IgD-negative memory B cell (primary cell): Measurements from ENCODE around the gene ESPN. TPM values are rescaled to one million over a fixed set of nuclear protein-coding genes. Genes with fewer than 3 reads are reported as not detected.
"Not testable (repeated sequence)": the region's sequence is repeated elsewhere in the genome, so short reads cannot be mapped to it uniquely, and the experiment has no call there.

Source experiments
- H3K27ac Mint-ChIP-seq, 3 donors: one replicate each; pipeline ENCODE4 v1.8.0; 2020 to 2022; ENCODE audit warnings: mild to moderate bottlenecking in 3 of 3, mixed read lengths in 3 of 3, moderate library complexity in 1 of 3
- H3K27me3 Mint-ChIP-seq: one replicate; pipeline ENCODE4 v1.8.0; 2021; ENCODE audit warnings: mixed read lengths
- H3K36me3 Mint-ChIP-seq: one replicate; pipeline ENCODE4 v1.8.0; 2020; ENCODE audit warnings: mild to moderate bottlenecking, mixed read lengths
- H3K4me1 Mint-ChIP-seq, 3 donors: one replicate each; pipeline ENCODE4 v1.8.0; 2020 to 2022; ENCODE audit warnings: mixed read lengths in 3 of 3, mild to moderate bottlenecking in 1 of 3
- H3K4me3 Mint-ChIP-seq, 4 donors: one replicate each; pipeline ENCODE4 v1.8.0; 2020 to 2022; ENCODE audit warnings: mild to moderate bottlenecking in 4 of 4, mixed read lengths in 4 of 4, moderate library complexity in 3 of 4
- H3K9me3 Mint-ChIP-seq, 3 donors: one replicate each; pipeline ENCODE4 v1.8.0; 2020 to 2021; ENCODE audit warnings: mixed read lengths in 3 of 3, mild to moderate bottlenecking in 1 of 3
- polyA plus RNA-seq: library from polyadenylated mRNA; unstranded; fragments of 300-500 nt; fragmentation: Illumina TruSeq; gene quantifications from one replicate; pipeline ENCODE4 v1.2.3, GENCODE V29; 2021

Gene ESPN
- polyA plus RNA-seq, 1 donor from 2014 or later: not detected

- H3K27me3 Mint-ChIP-seq: peaks cover 33% of the 10 kb centered on the region
- peak overlapping the region in 1 of 4 donors; percentile 63 for H3K4me3 Mint-ChIP-seq
- H3K4me1 Mint-ChIP-seq, H3K36me3 Mint-ChIP-seq, H3K9me3 Mint-ChIP-seq, H3K27ac Mint-ChIP-seq: not testable (repeated sequence)
Measured at GRCh38 chr1:6445929-6446328, 21.4 kb downstream of the ESPN start.

- H3K9me3 Mint-ChIP-seq: peaks cover 0 to 2% (median 0%) of the 10 kb centered on the region in 3 donors
- H3K4me1 Mint-ChIP-seq: peaks cover 3 to 5% (median 4%) of the 10 kb centered on the region in 3 donors
- no peaks in the 10 kb centered on the region for H3K36me3 Mint-ChIP-seq
- no peak overlapping the region for H3K27ac Mint-ChIP-seq
- peaks cover 27% of the 10 kb centered on the region for H3K27me3 Mint-ChIP-seq
- H3K4me3 Mint-ChIP-seq: peak overlapping the region in 2 of 4 donors; percentile 66 to 74
Measured at GRCh38 chr1:6446665-6447015, 22.1 kb downstream of the ESPN start.

DNA sequence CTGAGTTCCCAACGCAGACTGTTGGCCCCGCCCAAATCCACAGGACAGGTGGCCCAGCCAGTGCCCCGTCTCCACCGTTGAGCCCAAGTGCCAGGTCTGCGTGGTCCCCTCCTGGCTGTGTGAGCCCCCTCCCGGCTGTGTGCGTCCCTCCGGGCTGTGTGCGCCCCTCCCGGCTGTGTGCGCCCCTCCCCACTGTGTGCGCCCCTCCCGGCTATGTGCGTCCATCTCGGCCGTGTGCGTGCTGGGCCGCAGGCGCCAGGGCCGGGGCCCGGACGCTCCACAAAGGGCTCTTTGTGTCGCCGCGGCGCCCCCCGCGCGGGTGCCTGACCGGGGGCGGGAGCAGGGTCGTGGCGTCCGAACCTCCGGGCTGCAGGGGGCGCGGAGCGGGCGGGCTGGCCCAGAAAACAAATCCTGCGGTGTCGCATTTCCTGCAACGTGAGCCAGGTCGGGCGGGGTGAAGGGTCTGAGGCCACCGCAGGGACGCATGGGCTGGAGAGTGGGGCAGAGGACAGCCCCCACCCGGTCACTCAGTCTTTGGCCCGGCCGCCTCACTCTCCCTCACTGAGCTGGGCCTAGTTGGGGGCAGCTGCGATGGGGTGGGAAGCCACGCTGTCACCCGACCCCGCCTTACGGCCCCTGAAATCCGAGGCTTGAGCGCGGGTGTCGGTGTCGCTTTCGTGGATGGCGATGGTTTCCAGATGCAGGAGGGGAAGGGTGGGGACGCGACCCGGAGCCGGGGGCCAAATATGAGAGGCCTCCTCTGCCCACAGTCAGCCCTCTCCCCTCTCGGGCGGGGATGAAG is 22.6 kb downstream of the ESPN start:
- Mint-ChIP-seq H3K4me1 (peaks cover 3 to 5% (median 4%) of the 10 kb centered on the region in 3 donors), H3K27ac (no peak overlapping the region), H3K4me3 (peak overlapping the region; percentile 50 to 81 (median 76)), H3K27me3 (peaks cover 28% of the 10 kb centered on the region), H3K9me3 (peaks cover 0 to 2% (median 0%) of the 10 kb centered on the region in 3 donors), H3K36me3 (no peaks in the 10 kb centered on the region)

- Mint-ChIP-seq H3K4me1 (peaks cover 3 to 5% (median 4%) of the 10 kb centered on the region in 3 donors), H3K36me3 (no peaks in the 10 kb centered on the region), H3K27me3 (peaks cover 30% of the 10 kb centered on the region), H3K9me3 (peaks cover 0 to 2% (median 0%) of the 10 kb centered on the region in 3 donors), H3K4me3 (peak overlapping the region; percentile 50 to 81 (median 76)), H3K27ac (no peak overlapping the region)
Measured at GRCh38 chr1:6447818-6448748, 23.5 kb downstream of the ESPN start.

GRCh38 chr1:6448749-6449631 is 24.4 kb downstream of the ESPN start:
- H3K4me3 Mint-ChIP-seq: peak overlapping the region in 2 of 4 donors; percentile 44 to 68
- H3K9me3 Mint-ChIP-seq: peaks cover 0 to 2% (median 0%) of the 10 kb centered on the region in 3 donors
- no peak overlapping the region for H3K27ac Mint-ChIP-seq

DNA sequence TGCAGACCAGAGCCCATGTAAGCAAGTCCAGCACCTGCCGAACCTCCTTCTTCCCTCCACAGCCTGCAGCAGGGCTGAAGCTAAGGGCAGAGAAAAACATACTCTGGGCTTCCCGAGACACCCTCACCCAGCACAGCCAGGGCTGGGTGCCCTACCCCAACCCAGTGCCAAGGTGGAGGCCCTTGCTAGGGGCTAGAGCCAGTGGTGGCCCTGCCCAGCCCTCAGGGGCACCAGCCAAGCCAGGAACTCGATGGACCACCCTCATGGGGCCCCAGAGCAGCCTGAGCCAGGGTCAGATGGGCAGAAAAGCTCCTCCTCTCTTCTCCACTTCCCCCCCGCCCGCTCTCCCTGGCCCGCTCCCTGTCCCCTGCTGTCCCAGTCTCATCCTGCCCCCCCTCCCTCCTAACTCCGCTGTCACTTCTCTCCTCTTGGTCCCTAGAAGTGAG is 25.5 kb downstream of the ESPN start:
- Mint-ChIP-seq H3K27ac (peak overlapping the region in 1 of 3 donors; percentile 36), H3K4me1 (peaks cover under 1 to 5% (median 4%) of the 10 kb centered on the region in 3 donors), H3K9me3 (no peaks in the 10 kb centered on the region), H3K36me3 (no peaks in the 10 kb centered on the region), H3K4me3 (peak overlapping the region in 1 of 4 donors; percentile 44), H3K27me3 (peaks cover 33% of the 10 kb centered on the region)

More at GRCh38 chr1:6448749-6449631, 24.4 kb downstream of the ESPN start:
- no peaks in the 10 kb centered on the region for H3K36me3 Mint-ChIP-seq
- peaks cover 36% of the 10 kb centered on the region for H3K27me3 Mint-ChIP-seq
- H3K4me1 Mint-ChIP-seq: peaks cover 3 to 5% (median 4%) of the 10 kb centered on the region in 3 donors

GRCh38 chr1:6450486-6450885 is 25.9 kb downstream of the ESPN start:
- not testable (repeated sequence) for H3K4me1 Mint-ChIP-seq, H3K9me3 Mint-ChIP-seq, H3K27ac Mint-ChIP-seq, H3K36me3 Mint-ChIP-seq
- Mint-ChIP-seq H3K4me3 (peak overlapping the region in 1 of 4 donors; percentile 57), H3K27me3 (peaks cover 32% of the 10 kb centered on the region)

GRCh38 chr1:6450943-6451373 is 26.4 kb downstream of the ESPN start:
- Mint-ChIP-seq H3K4me3 (peak overlapping the region in 1 of 4 donors; percentile 57), H3K9me3 (no peaks in the 10 kb centered on the region), H3K36me3 (no peaks in the 10 kb centered on the region), H3K27me3 (peaks cover 32% of the 10 kb centered on the region), H3K4me1 (peaks cover 0 to 5% (median 4%) of the 10 kb centered on the region in 3 donors), H3K27ac (no peak overlapping the region)

DNA sequence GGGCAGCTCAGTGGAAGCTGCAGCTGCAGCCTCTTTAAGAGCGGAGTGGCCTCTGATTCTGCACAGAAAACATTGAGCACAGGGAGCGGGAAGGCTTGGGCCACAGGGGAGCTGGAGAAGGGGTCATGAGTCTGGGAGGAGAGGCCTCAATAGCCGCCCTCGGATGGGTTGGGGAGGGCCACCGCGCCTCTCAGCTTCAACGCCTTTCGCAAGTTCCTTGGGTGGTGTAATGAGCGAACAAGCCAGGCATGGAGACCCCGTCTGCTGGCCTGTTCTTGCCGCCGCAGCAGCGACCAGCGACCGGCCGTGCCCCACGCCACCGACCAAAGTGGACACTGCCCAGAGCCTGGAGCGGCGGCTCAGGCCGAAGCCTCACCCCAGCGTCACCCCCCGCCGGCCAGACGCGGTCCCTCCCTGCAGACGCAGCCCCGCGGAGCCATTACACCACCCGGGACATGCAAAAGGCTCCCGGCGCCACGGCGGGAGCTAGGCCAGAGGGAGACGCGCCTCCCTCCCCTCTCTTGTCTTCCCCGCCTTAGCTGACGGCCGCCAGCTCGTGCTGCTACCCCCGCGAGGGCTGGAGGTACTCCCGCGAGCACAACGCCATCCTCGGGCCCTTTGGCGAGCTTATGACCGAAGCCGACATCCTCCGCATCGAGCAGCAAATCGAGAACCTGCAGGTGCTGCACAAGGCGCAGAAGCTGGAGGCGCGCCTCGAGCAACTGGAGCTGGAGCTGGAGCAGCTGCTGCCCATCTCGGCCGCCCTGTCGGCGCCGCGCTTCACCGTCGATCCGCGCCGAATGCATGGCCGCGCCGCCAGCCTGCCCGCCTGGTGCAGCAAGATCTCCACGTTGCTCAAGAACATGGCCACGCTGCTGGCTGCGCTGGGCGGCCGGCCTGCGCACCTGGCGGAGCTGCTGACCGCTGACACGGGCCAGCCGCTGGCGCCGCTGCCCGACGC is 29.6 kb downstream of the ESPN start:
- peaks cover 32% of the 10 kb centered on the region for H3K27me3 Mint-ChIP-seq
- not testable (repeated sequence) for H3K9me3 Mint-ChIP-seq, H3K27ac Mint-ChIP-seq, H3K36me3 Mint-ChIP-seq, H3K4me1 Mint-ChIP-seq
- peak overlapping the region in 1 of 4 donors; percentile 73 for H3K4me3 Mint-ChIP-seq

- peak overlapping the region in 1 of 4 donors; percentile 45 for H3K4me3 Mint-ChIP-seq
- H3K36me3 Mint-ChIP-seq: no peaks in the 10 kb centered on the region
- peaks cover 2 to 4% (median 2%) of the 10 kb centered on the region in 3 donors for H3K4me1 Mint-ChIP-seq
- no peak overlapping the region for H3K27ac Mint-ChIP-seq
- H3K27me3 Mint-ChIP-seq: peaks cover 28% of the 10 kb centered on the region
- peaks cover 0 to 1% (median 0%) of the 10 kb centered on the region in 3 donors for H3K9me3 Mint-ChIP-seq
Measured at GRCh38 chr1:6454856-6455751, 30.5 kb downstream of the ESPN start.

GRCh38 chr1:6455752-6456520 is 31.4 kb downstream of the ESPN start:
- Mint-ChIP-seq H3K27ac (peak overlapping the region in 1 of 3 donors; percentile 45), H3K27me3 (peaks cover 32% of the 10 kb centered on the region)
- H3K4me3 Mint-ChIP-seq, H3K36me3 Mint-ChIP-seq, H3K4me1 Mint-ChIP-seq, H3K9me3 Mint-ChIP-seq: not testable (repeated sequence)
